Measurements from ENCODE around the gene CCDC197.
A peak's percentile ranks its signal among the peaks of the same experiment; 100 is the strongest.

Gene CCDC197

DNA sequence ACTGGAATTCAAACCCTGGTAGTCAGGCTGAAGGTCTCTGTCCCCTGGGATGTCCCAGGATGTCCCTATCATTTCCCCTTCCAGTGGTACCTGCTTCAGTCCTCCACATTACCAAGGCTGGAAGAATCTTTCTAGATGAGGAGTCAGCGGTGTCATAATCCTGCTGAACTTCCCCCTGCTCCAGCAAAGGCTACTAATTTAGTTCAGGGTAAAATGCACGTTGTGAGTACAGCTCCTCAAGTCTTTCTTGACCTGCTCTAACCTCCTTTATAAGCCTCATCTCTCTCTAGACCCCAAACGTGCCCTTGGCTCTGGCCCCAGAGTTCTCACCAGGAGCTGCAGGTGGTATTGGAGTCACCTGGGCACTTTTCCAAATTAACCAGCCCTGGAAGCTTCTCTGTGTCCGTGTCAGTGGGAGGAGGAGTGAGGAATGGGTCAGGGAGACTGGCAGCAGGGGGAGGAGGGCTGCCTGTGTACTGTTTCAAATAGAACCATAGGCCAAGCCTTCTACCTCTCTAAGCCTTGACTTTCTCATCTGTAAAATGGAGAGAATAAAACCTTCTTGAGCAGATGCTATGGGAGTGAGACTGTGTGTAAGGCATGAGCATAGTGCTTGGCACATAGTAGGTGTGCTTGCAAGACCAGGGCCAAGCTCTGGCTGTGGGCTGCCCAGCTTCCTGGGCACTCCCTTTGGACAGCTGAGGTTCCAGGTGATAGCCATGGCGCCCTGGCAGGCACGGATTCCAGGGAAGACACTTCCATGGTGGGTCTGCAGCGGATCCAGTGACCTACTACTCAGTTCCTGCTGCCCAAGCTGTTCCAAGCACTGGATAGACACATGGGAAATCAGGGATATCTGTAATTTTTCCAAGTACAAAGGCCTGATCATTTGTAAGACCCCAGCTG is 45.2 kb upstream of the CCDC197 start:
- no peak overlapping the region for H3K4me2 ChIP-seq (ENCODE audit: low read depth, low read length, poor library complexity, severe bottlenecking)
- peak overlapping the region; percentile 34 for H3K27ac ChIP-seq (ENCODE audit: low read depth, low read length)
- no peak overlapping the region for H3K9ac ChIP-seq (ENCODE audit: low read length)

GRCh38 chr14:93952829-93953228 is 44.3 kb upstream of the CCDC197 start:
- Histone ChIP-seq H3K79me2 (ENCODE audit: insufficient read depth, low read length) (no peaks in the 10 kb centered on the region), H3K9ac (ENCODE audit: low read length) (no peak overlapping the region), H3K9me2 (replicated peaks; ENCODE audit: insufficient read depth, low read length) (no peaks in the 10 kb centered on the region), H3K27ac (ENCODE audit: low read depth, low read length) (peak overlapping the region; percentile 10; the same call in 1 of the 2 replicates), H3K4me2 (ENCODE audit: low read depth, low read length, poor library complexity, severe bottlenecking) (no peak overlapping the region), H3K9me3 (ENCODE audit: insufficient read depth, low read length) (no peaks in the 10 kb centered on the region), H2AFZ (ENCODE audit: low read depth, low read length, severe bottlenecking) (no peak overlapping the region), H4K20me1 (ENCODE audit: low read depth, low read length) (no peaks in the 10 kb centered on the region), H3K27me3 (ENCODE audit: low read length) (no peaks in the 10 kb centered on the region), H3F3A (ENCODE audit: insufficient read depth) (0 out of 2 replicates have a peak, but pooled peaks cover 9% of the 10 kb centered on the region), H3K4me3 (ENCODE audit: insufficient read depth, low read length, poor library complexity, severe bottlenecking) (no peak overlapping the region), H3K36me3 (ENCODE audit: low read length) (no peaks in the 10 kb centered on the region)
- TF ChIP-seq EZH2phosphoT487 (conservative IDR thresholded peaks at IDR 0.05; ENCODE audit: low read length) = no peak
- TF ChIP-seq CTCF (IDR thresholded peaks at IDR 0.05; ENCODE audit: insufficient read depth, low read length, poor library complexity, severe bottlenecking) = no peak

More for the DNA sequence above, 45.2 kb upstream of the CCDC197 start:
- Histone ChIP-seq H3K9me3 (ENCODE audit: insufficient read depth, low read length) (no peaks in the 10 kb centered on the region), H4K20me1 (ENCODE audit: low read depth, low read length) (no peaks in the 10 kb centered on the region), H3K4me3 (ENCODE audit: insufficient read depth, low read length, poor library complexity, severe bottlenecking) (no peak overlapping the region), H3K27me3 (ENCODE audit: low read length) (no peaks in the 10 kb centered on the region), H3K9me2 (replicated peaks; ENCODE audit: insufficient read depth, low read length) (no peaks in the 10 kb centered on the region), H3K79me2 (ENCODE audit: insufficient read depth, low read length) (no peaks in the 10 kb centered on the region), H3F3A (ENCODE audit: insufficient read depth) (0 out of 2 replicates have a peak, but pooled peaks cover 9% of the 10 kb centered on the region), H3K36me3 (ENCODE audit: low read length) (peaks cover 4% of the 10 kb centered on the region), H2AFZ (ENCODE audit: low read depth, low read length, severe bottlenecking) (no peak overlapping the region)
- TF ChIP-seq CTCF (IDR thresholded peaks at IDR 0.05; ENCODE audit: insufficient read depth, low read length, poor library complexity, severe bottlenecking) = no peak
- TF ChIP-seq EZH2phosphoT487 (conservative IDR thresholded peaks at IDR 0.05; ENCODE audit: low read length) = no peak

DNA sequence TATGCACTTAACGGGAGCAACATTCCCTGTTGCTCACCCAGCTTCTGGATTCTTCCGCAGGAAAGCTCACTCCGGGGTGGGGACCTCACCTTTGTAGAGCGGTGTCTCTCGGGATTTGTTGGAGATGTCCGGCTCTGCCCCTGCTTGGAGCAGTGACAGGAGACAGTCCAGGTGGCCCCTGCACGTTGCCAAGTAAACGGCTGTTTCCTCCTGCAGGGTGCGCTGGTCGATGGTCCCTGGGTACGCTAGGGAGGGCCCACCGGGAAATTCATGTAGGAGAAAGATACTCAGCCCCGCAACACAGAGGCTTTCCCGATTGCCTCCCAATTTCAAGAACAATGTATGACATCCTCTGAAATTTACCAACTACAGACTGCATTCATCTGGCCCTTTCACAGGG is 43.8 kb upstream of the CCDC197 start:
- H3F3A ChIP-seq (ENCODE audit: insufficient read depth) = 0 out of 2 replicates have a peak, but pooled peaks cover 9% of the 10 kb centered on the region
- H3K4me2 ChIP-seq (ENCODE audit: low read depth, low read length, poor library complexity, severe bottlenecking) = no peak overlapping the region
- 0 out of 2 replicates have a peak overlapping the region, but pooled peaks have one; percentile 99 for H3K27ac ChIP-seq (ENCODE audit: low read depth, low read length)
- no peaks in the 10 kb centered on the region for H3K9me3 ChIP-seq (ENCODE audit: insufficient read depth, low read length)
- H3K9ac ChIP-seq (ENCODE audit: low read length) = no peak overlapping the region
- no peaks in the 10 kb centered on the region for H3K27me3 ChIP-seq (ENCODE audit: low read length)
- H3K4me3 ChIP-seq (ENCODE audit: insufficient read depth, low read length, poor library complexity, severe bottlenecking) = no peak overlapping the region
- H2AFZ ChIP-seq (ENCODE audit: low read depth, low read length, severe bottlenecking) = no peak overlapping the region
- H3K79me2 ChIP-seq (ENCODE audit: insufficient read depth, low read length) = no peaks in the 10 kb centered on the region
- H3K36me3 ChIP-seq (ENCODE audit: low read length) = no peaks in the 10 kb centered on the region
- H3K9me2 ChIP-seq (replicated peaks; ENCODE audit: insufficient read depth, low read length) = no peaks in the 10 kb centered on the region
- no peak for TF ChIP-seq EZH2phosphoT487 (conservative IDR thresholded peaks at IDR 0.05; ENCODE audit: low read length)
- TF ChIP-seq CTCF (IDR thresholded peaks at IDR 0.05; ENCODE audit: insufficient read depth, low read length, poor library complexity, severe bottlenecking) = no peak
- no peaks in the 10 kb centered on the region for H4K20me1 ChIP-seq (ENCODE audit: low read depth, low read length)

All from SU-DHL-6 (cell line).